SK-N-MC (cell line): ENCODE results near the gene PPA2.

ENCODE experiments used
- EZH2 ChIP-seq: fragments of 200-600 bp; sonication (generic); IDR thresholded peaks from one replicate; pipeline ENCODE4 v1.6.1; 2017; ENCODE audit warnings: antibody characterized with exemption
- FOXP2 ChIP-seq: optimal IDR thresholded peaks from 2 replicates; pipeline ENCODE3; 2011; ENCODE audit warnings: mild to moderate bottlenecking, moderate library complexity; ENCODE audit not compliant: insufficient read depth; ENCODE audit errors: extremely low read length, control extremely low read depth
- POLR2AphosphoS5 ChIP-seq: IDR thresholded peaks from 2 replicates; pipeline ENCODE4 v1.6.1; 2012; ENCODE audit warnings: mild to moderate bottlenecking, low read depth, low read length, borderline replicate concordance

- TF ChIP-seq POLR2AphosphoS5 (no peak), EZH2 (no peak), FOXP2 (no peak)
These were observed 122.0 kb downstream of the PPA2 start for GRCh38 chr4:105351861-105352260.
